NCI-H510A (cell line): ENCODE results near the gene OGFOD2.

Experiments
- DNase-seq: peaks from one replicate; lab custom pipeline; 2025; lab: John Stamatoyannopoulos, UW

The OGFOD2 gene

GRCh38 chr12:122989225-122989839, 14.3 kb downstream of the OGFOD2 start:
- no peak for DNase-seq

GRCh38 chr12:122989874-122990419, 14.9 kb downstream of the OGFOD2 start:
- no peak for DNase-seq

- DNase-seq: no peak
Measured at GRCh38 chr12:122990561-122990960, 15.5 kb downstream of the OGFOD2 start.

- DNase-seq: no peak
Measured at GRCh38 chr12:122990961-122991622, 16.0 kb downstream of the OGFOD2 start.

GRCh38 chr12:122991623-122992275, 16.7 kb downstream of the OGFOD2 start:
- DNase-seq: no peak

- DNase-seq: no peak
Measured at GRCh38 chr12:122992386-122992785, 17.3 kb downstream of the OGFOD2 start.

- no peak for DNase-seq
Measured at GRCh38 chr12:122994140-122994675, 19.2 kb downstream of the OGFOD2 start.

GRCh38 chr12:122994781-122995502, 19.9 kb downstream of the OGFOD2 start:
- no peak for DNase-seq

- no peak for DNase-seq
Measured at GRCh38 chr12:122995503-122996187, 20.6 kb downstream of the OGFOD2 start.

GRCh38 chr12:122996188-122996601, 21.2 kb downstream of the OGFOD2 start:
- DNase-seq: no peak

GRCh38 chr12:122996621-122997342, 21.7 kb downstream of the OGFOD2 start:
- DNase-seq: no peak

- no peak for DNase-seq
Measured at GRCh38 chr12:122997343-122998250, 22.6 kb downstream of the OGFOD2 start.

GRCh38 chr12:122998316-122998715, 23.3 kb downstream of the OGFOD2 start:
- DNase-seq: no peak

GRCh38 chr12:122999196-122999946, 24.3 kb downstream of the OGFOD2 start:
- DNase-seq: no peak

GRCh38 chr12:122999986-123000420, 25.0 kb downstream of the OGFOD2 start:
- no peak for DNase-seq

GRCh38 chr12:123000578-123000977, 25.5 kb downstream of the OGFOD2 start:
- DNase-seq: no peak

- DNase-seq: no peak
Measured at GRCh38 chr12:123001464-123001863, 26.4 kb downstream of the OGFOD2 start.

GRCh38 chr12:123003257-123003656, 28.2 kb downstream of the OGFOD2 start:
- DNase-seq: no peak

- DNase-seq: no peak
Measured at GRCh38 chr12:123004287-123004686, 29.2 kb downstream of the OGFOD2 start.
